Embryonic facial prominence (tissue), 1 donor: ENCODE data around the gene SLC37A4.
A peak's percentile ranks its signal among the peaks of the same experiment; 100 is the strongest.
"Not testable (repeated sequence)": the region's sequence is repeated elsewhere in the genome, so short reads cannot be mapped to it uniquely, and the experiment has no call there.

Experiments
- DNase-seq: peaks from one replicate; pipeline ENCODE4 v3.0.0-alpha.2; 2016; ENCODE audit errors: extremely low spot score

SLC37A4 gene

GRCh38 chr11:119017377-119017776 lies 13.3 kb downstream of the SLC37A4 start:
- DNase-seq = not testable (repeated sequence)

- DNase-seq = no peak
Observed at GRCh38 chr11:119016216-119017009, 14.3 kb downstream of the SLC37A4 start.

- DNase-seq = no peak
Observed at GRCh38 chr11:119015054-119015611, 15.5 kb downstream of the SLC37A4 start.

- no peak for DNase-seq
Observed at GRCh38 chr11:119014209-119014924, 16.3 kb downstream of the SLC37A4 start.

- DNase-seq = no peak
Observed at GRCh38 chr11:119012629-119013170, 18.0 kb downstream of the SLC37A4 start.

DNA sequence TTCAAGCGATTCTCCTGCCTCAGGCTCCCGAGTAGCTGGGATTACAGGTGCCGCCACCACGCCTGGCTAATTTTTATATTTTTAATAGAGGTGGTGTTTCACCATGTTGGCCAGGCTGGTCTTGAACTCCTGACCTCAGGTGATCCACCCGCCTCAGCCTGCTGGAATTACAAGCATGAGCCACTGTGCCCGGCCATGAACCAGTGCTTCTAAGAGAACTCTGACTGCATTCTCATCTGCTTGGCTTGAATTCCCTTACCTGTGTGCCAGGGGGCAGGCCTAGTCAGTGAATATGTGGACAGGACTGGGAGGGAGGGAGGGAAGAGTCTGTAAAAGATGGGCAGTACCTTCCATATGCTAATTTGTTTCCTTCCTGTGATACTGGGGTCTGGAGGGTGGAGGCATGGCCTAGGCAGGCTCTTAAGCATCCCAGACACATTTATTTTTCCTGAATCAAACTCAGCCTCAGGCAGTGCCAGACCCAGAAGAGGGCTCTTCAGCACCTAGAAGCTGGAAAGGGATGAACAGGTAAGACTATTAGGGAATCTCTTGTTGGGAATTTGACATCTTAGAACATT lies 19.1 kb downstream of the SLC37A4 start:
- DNase-seq = no peak

- no peak for DNase-seq
Observed at GRCh38 chr11:119006656-119007055, 24.0 kb downstream of the SLC37A4 start.

DNA sequence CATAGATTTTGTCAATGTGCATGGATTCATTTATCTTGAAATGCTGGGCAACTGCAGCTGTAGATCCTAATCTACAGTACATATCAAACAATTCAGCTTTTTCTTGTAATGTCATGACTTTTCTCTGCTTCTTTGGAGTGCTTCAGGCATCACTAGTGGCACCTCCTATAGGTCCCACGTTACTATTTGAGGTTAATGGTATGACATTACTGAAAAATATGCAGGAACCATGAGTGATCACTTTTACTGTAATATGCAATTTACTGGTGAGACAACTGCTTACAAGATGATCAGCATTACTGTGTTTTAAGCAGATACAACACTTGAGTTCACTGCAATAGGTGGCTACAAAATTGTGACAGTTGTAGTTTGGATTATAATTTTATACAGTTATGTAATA lies 29.8 kb downstream of the SLC37A4 start:
- no peak for DNase-seq

- DNase-seq = no peak
Observed at GRCh38 chr11:118998822-118999221, 31.9 kb downstream of the SLC37A4 start.

- no peak for DNase-seq
Observed at GRCh38 chr11:118998388-118998717, 32.3 kb downstream of the SLC37A4 start.

DNA sequence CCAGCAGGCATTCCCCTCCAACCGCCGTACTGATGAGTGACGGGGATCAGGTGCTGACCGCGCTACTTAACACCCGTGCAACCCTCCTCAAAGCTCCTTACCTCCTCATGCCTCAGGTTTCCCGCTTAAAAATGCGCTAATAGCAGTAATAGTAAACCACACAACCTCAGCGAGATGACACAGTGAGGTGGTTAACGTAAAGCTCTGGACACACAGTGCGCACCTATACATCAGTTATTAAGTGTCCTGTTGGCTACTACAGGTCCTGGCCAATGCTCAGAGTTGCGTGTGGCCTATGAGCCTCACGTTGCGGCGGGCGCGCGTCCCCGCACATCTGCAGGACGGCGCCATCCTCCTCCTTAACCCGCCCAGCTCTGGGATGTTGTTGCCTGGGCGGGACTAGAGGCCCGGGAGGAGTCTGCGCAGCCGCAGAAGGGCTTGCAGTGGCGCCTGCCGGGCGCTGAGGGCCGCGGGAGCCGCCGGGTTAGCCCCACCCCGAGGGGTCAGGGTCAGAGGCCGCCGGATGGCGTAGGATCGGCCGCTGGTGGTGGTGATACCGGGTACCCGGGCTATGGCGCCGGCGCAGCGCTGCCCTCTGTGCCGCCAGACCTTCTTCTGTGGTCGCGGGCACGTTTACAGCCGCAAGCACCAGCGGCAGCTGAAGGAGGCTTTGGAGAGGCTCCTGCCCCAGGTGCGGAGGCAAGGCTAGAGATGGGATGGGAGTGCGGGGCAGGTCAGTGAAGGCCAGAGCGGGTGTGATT lies 32.9 kb downstream of the SLC37A4 start, which contains the start of gene CENATAC:
CENATAC (plus strand) TSS at position 512 of the 761 bp plus-strand sequence; CDS start at position 572, 60 bp downstream.
- peak; percentile 68 for DNase-seq

DNA sequence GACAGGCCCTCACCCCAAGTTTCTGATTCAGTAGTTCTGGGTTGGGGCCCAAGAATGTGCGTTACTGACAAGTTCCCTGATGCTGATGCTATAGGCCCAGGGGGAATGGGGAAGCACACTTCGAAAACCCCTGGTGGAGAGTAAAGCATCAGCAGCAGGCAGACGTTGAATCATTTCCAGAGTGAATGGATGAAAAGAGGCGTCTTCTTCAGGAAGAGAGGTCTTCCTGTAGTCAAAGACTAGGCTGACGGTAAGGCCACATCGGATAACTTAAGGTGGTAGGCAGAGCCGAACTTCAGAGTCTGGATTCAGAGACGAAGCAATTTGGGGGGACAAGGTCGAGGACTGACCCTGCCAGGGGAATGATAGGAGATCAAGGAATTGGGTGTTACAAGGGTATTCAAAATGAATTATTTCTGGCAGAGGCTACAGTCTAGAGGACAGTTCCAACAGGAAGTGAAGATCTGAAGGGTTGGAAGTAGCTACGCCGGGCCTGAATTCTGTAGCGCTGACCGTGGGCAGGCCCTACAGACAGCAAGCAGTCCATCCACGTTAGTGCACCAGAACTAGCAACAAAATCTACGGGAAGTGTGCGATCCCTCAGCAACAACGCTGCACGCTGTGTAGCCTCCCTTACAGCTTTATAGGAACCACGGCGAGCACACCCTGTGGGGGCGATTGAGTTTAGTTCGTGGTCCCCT lies 33.6 kb downstream of the SLC37A4 start:
- no peak for DNase-seq

DNA sequence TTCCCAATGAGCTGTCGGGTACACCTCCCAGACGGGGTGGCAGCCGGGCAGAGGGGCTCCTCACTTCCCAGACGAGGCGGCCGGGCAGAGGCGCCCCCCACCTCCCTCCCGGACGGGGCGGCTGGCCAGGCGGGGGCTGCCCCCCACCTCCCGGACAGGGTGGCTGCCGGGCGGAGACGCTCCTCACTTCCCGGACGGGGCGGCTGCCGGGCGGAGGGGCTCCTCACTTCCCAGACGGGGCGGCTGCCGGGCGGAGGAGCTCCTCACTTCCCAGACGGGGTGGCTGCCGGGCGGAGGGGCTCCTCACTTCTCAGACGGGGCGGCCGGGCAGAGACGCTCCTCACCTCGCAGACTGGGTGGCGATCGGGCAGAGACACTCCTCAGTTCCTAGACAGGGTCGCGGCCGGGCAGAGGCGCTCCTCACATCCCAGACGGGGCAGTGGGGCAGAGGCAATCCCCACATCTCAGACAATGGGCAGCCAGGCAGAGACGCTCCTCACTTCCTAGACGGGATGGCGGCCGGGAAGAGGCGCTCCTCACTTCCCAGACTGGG lies 39.1 kb downstream of the SLC37A4 start:
- not testable (repeated sequence) for DNase-seq

DNA sequence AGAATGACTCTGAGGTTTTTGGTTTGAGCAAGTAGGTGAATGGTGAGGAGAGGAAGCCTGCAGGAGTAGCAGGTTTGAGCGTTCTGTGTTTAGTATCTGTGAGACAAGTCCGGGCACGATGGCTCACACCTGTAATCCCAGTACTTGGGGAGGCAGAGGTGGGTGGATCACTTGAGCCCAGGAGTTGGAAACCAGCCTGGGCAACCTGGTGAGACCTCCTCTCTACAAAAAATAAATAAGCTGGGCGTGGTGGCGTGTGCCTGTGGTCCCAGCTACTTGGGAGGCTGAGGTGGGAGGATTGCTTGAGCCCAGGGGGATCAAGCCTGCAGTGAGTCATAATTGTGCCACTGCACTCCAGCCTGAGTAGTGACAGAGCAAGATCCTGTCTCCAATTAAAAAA lies 42.4 kb downstream of the SLC37A4 start:
- DNase-seq = no peak

GRCh38 chr11:118984825-118985224 lies 45.9 kb downstream of the SLC37A4 start:
- no peak for DNase-seq

DNA sequence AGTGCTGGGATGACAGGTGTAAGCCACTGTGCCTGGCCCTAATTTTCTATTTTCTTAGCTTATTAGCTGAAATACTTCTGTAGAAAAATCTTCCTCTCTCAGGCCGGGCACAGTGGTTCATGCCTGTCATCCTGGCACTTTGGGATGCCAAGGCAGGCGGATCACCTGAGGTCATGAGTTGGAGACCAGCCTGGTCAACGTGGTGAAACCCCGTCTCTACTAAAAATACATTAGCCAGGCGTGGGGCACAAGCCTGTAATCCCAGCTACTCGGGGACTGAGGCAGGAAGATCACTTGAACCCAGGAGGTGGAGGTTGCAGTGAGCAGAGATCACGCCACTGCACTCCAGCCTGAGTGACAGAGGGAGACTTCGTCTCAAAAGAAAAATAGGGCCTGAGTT lies 46.3 kb downstream of the SLC37A4 start:
- not testable (repeated sequence) for DNase-seq

- DNase-seq = no peak
Observed at GRCh38 chr11:118980191-118980881, 50.3 kb downstream of the SLC37A4 start.

GRCh38 chr11:118979434-118979833 lies 51.2 kb downstream of the SLC37A4 start:
- DNase-seq = no peak

DNA sequence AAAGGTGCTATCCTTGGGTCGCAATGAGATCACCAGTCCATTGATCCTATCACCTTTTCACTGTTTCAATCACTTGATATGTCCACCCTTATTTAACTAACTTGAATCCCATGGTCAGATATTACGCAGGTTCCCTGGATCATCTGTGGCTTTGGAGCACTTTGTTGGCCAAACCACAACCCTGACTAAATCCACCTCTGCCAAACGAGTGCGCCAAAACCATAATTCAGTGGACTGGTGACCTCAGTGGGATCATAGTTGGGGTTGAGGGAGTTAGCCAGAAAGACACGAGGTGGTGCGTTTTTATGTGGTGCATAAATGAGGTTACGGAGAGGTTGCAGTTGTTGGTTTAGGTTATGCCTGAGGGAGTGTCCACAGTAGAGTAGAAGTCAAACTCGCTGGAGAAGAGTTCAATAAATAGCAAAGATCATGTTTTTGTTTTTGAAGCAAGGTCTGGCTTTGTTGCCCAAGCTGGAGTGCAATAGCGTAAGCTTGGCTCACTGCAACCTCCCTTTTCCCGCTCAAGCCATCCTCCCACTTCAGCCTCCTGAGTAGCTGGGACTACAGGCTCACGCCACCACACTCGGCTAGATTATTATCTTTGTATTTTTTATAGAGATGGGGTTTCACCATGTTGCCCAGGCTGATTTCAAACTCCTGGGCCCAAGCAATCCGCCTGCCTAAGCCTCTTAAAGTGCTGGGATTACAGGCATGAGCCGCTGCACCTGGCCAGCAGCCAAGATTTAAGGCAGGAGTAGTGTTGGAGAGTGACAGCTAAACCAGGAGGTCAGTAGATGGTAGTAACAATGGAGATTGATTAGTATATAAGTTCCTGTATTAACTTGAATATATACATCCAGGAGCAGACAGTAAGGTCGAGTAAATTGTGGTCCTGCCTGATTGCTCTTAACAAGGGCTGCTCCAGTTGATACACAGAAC lies 54.6 kb downstream of the SLC37A4 start:
- DNase-seq = no peak
